ENCODE measurements around the gene SLC30A2.

Gene SLC30A2

DNA sequence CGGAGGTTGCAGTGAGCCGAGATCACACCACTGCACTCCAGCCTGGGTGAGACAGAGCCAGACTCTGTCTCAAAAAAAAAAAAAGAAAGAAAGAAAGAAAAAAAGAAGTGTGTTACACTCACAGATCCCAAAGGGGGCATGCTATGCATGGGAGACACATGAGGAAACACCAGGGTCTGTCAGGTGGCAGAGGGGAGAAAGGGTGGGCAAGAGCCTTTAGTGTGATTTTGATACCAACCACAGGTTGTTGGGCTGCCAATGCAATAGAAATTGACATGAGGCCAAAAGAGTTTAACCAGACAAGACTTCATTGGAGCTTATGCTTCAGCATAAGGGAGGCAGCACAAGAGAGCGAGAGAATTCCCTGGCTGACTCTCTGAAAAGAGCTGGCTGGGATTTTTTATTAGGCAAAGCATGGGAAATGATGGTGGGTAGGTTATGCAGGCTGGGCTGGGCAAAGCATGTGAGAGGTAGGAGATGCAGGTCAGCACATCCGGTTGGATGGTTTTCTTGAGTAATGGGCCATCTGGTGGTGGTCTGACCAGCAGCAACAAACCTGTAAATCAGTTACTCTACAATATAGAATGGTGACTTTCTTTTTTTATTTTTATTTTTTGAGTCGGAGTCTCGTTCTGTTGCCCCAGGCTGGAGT lies 36.0 kb downstream of the SLC30A2 start:
- DNase-seq (ENCODE audit: low read depth): no peak
- H3K4me3 ChIP-seq (ENCODE audit: low read depth, low read length): no peak overlapping the region

DNA sequence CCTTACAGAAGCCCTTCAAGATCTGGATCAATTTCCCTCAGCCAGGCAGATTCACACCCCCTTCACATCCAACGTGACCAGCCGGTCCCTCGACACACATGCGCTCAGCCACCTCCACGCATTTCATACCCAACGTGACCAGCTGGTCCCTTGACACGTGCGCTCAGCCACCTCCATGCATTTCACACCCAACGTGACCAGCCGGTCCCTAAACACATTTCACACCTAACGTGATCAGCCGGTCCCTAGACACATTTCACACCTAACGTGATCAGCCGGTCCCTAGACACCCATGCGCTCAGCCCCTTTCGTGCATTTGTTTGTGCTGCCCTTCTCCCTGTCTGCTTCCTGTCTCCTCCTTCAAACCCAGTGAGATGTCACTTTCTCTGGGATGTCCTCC lies 39.2 kb downstream of the SLC30A2 start:
- no peak overlapping the region for H3K4me3 ChIP-seq (ENCODE audit: low read depth, low read length)
- no peak for DNase-seq (ENCODE audit: low read depth)

- no peak overlapping the region for H3K4me3 ChIP-seq (ENCODE audit: low read depth, low read length)
- DNase-seq (ENCODE audit: low read depth): no peak
Observed at GRCh38 chr1:26005434-26006105, 40.3 kb downstream of the SLC30A2 start.

- DNase-seq (ENCODE audit: low read depth): no peak
- H3K4me3 ChIP-seq (ENCODE audit: low read depth, low read length): no peak overlapping the region
Observed at GRCh38 chr1:26003756-26004155, 42.2 kb downstream of the SLC30A2 start.

- DNase-seq (ENCODE audit: low read depth): no peak
- H3K4me3 ChIP-seq (ENCODE audit: low read depth, low read length): no peak overlapping the region
Observed at GRCh38 chr1:26003262-26003661, 42.7 kb downstream of the SLC30A2 start.

GRCh38 chr1:25999041-25999800 lies 46.7 kb downstream of the SLC30A2 start:
- no peak for DNase-seq (ENCODE audit: low read depth)
- H3K4me3 ChIP-seq (ENCODE audit: low read depth, low read length): no peak overlapping the region

DNA sequence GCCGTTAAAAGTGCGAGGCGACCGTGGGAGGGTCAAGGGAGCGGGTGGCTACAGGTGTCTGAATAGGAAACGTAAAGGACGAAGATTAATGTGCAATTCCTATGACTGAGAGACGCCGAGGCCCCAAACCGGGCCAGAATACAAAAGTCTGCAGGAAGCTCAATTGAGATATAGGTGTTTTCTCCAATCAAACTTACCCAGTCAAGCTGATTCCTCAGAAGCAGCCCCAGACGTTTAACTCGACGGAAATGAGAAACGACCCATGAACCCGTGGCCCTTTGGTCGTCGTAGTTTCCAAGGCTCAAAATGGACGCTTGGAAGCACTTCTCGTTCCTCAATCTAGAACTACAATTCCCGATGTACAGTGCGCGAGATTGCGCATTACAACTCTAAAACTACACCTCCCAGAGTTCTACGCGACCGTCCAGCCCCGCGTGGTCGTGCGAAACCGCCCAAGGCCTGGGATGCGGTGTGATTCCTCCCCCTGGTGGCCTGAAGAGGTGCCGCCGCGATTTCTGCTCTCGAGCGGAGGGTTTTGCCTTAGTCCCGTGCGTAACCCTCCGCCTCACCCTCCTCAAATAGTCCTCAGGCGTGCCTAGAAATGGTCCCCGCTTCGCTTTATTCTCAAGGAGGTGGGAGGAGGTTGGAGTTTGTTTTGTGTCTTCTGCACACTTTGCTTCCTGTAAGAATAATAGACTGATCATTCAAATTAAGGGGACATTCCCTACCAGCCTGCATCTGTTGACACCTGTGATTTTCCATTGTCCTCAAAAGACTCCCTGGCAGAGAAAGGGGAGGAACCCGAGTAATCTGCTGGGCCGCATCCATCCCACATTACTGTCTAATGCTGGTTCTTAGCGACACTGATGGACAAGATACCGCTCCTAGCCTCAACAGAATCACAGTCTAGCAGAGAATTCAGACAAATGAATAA lies 47.8 kb downstream of the SLC30A2 start, which contains the start of gene PAFAH2:
TSS of gene PAFAH2 (minus strand) at position 236 of the 934 bp plus-strand sequence. CDS start 7,247 bp downstream, outside the sequence.
- peak; percentile 98 for DNase-seq (ENCODE audit: low read depth)
- H3K4me3 ChIP-seq (ENCODE audit: low read depth, low read length): peak within 1 kb of the TSS; percentile 69

DNA sequence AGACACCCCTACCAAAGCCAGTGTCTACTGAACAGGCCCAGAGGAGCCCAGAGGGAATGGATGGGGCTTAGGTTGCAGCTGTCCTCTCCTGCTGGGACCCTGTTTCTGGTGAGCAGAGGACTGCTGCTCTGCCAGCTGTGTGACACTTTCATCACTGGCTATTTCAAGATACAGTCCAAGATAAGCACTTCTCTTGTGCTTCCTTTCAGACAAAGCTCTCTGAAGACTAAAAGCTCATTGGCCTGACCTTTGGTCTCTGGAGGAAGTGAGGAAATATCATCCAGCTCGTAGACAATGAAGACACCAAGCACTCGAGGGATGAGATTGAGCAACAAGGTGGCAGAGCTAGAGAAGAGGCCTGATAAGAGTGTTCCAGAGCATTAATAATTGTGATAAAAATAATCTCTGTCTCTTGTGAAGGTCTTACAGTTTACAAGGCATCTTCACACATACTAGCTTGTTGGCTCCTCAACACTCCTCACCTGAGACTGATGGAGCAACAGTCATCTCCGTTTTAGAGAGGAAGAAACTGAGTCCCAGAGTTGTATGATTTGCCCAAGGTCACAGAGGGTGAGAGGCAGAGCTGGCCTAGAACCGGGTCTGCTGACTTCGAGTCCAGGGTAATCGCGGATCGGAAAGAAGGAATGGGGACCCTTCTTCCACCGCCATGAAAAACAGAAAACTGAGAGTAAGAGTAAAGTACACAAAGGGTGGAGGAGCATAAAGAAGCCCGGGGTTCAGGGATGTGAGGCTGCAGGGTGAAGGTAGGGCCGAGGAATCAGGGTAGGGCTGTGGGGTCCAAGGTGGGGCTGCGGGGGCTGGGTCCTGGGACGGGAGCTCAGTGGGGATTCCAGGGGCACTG lies 48.7 kb downstream of the SLC30A2 start:
- peak; percentile 52 for DNase-seq (ENCODE audit: low read depth)
- peak overlapping the region; percentile 69 for H3K4me3 ChIP-seq (ENCODE audit: low read depth, low read length)

DNA sequence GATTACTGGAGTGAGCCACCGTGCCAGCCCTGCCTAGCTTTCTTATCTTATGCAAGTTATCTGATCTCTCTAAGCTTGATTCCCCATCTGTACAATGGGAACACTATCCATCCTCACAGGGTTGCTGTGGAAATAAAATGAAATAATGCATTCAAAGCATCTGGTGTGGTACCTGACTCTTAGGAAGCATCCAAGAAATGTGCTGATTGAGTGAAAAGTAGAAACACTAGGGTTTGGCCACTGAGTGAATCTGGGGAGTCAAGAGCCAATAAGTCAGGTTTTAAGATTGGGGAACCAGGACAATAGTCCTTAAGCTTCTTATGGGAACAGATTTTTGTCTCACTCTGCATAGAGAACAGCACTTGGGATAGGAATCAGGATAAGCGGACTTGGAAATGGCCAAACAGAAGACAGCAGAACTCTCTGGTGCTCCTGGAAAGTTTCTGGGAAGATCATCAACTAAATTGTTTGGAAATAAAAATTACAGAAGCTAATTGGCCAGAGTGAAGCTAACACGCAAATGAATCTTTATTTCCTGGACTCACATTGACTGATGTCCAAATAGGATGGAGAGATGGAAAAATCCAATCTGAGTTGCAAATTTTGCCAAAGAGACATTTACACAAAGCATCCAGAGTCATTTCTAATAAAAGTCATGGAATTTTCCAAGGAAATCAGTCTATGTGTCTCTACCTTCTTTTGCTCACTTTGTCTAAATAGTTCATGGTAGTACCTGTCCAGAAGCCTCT lies 51.3 kb downstream of the SLC30A2 start:
- DNase-seq (ENCODE audit: low read depth): no peak
- no peak overlapping the region for H3K4me3 ChIP-seq (ENCODE audit: low read depth, low read length)

DNA sequence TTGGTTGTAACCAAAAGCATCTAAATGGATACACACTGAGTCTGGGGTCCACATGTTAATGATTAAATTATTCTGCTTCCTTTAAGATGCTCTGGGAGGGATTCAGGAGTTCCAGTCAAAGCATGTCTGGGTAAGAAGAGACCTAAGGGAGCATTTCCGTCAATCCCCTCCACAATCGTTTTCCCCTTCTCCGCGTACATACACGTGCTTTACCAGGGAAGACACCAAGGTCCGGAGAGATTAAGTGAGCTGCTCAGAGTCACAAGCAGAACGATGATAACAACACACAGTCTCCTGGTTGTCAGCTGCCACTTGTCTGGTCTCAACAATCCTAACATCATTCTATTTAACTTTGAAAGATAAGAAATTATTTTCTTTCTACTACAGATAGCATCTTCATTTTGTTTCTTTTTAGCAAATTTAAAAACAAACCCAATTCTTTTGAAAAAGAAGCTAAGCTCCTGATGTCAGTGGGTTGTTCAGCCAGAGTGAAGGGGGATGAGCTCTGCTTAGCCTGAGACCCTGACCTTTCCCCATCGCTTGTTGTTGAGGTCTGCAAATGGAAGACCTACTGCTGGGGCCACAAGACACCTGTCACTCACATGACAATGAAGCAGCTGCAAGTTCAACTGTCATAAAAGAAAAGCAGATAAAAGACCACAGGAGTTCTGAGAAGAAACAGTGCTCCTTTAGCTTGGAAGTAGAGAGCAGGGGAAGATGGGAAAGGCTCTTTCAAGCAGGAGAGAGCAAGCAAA lies 52.5 kb downstream of the SLC30A2 start:
- no peak overlapping the region for H3K4me3 ChIP-seq (ENCODE audit: low read depth, low read length)
- no peak for DNase-seq (ENCODE audit: low read depth)

DNA sequence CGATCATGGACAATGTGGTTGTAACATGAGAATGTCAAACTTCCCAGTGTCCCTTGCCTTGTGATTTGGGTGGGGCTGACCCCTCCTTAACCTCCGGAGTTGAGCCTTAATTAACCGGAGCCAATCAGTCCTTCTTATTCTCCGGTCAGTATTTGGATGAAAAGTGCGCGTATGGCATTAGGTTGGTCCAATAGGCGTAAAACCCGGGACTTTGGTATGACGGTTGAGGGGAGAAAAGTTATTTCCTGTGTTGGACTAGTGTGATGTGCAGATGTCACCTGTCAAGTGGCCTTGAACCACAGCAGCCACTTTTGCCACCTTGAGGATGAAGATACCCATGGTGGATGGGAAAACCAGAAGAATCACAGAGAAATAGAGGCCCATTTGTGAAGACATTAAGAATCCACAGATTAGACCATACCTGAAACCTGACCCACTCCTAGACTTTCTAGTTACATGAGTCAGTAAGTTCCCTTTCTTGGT lies 53.2 kb downstream of the SLC30A2 start:
- no peak for DNase-seq (ENCODE audit: low read depth)
- no peak overlapping the region for H3K4me3 ChIP-seq (ENCODE audit: low read depth, low read length)

DNA sequence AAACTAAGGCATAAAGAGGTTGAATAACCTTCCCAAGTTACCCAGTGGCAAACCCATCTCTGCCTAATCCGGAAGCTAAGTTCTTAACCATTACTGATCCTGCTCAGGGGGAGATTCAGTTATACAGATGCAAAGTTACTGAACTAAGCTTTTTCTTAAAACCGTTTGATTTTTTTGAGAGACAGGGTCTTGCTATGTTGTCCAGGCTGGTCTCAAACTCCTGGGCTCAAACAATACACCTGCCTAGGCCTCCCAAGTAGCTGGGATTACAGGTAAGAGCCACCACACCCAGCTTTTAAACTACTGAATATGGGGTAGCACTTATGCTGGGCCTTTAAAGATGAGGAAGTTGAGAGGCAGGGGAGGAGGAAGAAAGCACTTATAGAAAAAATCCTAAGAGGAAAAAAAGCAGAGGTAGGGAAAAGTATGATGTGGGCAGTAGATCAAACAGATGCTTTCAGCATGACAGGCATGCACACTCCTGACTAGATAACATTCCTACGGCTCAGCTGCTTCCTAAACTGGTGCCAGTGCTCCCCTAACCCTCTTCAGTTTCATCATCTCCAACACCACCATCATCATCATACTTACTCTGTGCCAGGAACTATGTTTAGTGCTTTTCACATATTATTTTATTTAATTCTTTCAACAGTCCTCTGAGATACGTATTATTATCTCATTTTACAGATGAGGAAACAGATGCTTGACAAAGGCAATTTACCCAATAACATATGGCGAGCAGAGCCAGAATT lies 53.8 kb downstream of the SLC30A2 start:
- no peak for DNase-seq (ENCODE audit: low read depth)

DNA sequence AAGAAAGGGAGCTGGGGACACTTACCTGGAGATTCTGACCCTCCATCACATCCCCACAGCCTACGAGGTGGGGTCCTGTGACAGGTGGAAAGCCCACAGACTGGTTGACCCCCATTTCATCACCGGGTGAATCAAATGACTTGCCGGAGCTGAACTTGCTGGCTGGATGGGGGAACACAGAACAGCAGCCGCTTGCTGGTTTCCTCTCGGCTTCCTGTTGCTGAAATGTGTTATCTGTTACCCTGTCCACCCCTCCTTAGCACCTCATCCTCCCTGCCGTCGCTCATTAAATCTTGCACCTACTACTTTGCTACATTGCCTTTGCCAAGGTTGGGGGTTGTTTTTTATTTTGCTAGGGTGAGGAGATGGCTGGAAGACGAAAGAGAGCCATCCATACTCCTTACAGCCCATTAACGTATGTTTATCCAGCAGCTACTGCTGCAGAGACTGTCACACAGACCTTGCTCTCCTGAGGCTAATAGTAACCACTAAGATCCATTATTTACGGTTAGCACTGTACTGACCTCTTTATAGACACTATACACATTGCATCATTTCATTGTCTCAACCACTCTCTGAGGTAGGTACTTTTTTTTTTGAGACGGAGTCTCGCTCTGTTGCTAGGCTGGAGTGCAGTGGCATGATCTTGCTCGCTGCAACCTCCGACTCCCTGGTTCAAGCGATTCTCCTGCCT lies 55.1 kb downstream of the SLC30A2 start:
- H3K4me3 ChIP-seq (ENCODE audit: low read depth, low read length): no peak overlapping the region
- no peak for DNase-seq (ENCODE audit: low read depth)

More for the DNA sequence above, 53.8 kb downstream of the SLC30A2 start:
- H3K4me3 ChIP-seq (ENCODE audit: low read depth, low read length): no peak overlapping the region

DNA sequence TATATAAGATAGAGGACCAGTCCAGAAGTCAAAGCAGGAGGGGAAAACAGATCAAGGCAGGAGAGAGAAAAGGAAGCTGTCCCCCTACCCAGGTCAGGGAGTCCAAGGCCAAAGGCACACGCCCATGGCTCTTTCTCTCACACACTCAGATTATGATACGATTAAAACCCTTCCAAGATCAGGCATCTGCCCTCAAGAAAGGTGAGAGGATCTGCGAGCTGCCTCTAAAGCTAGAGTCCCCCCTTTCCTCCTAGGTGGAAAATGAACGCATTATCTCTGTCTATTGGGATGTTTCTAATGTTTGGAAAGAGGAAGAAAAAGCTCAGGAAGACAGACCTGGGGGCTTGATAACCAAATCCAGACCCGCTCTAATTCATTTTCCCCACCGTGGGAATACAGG lies 55.7 kb downstream of the SLC30A2 start:
- H3K4me3 ChIP-seq (ENCODE audit: low read depth, low read length): no peak overlapping the region
- no peak for DNase-seq (ENCODE audit: low read depth)

DNA sequence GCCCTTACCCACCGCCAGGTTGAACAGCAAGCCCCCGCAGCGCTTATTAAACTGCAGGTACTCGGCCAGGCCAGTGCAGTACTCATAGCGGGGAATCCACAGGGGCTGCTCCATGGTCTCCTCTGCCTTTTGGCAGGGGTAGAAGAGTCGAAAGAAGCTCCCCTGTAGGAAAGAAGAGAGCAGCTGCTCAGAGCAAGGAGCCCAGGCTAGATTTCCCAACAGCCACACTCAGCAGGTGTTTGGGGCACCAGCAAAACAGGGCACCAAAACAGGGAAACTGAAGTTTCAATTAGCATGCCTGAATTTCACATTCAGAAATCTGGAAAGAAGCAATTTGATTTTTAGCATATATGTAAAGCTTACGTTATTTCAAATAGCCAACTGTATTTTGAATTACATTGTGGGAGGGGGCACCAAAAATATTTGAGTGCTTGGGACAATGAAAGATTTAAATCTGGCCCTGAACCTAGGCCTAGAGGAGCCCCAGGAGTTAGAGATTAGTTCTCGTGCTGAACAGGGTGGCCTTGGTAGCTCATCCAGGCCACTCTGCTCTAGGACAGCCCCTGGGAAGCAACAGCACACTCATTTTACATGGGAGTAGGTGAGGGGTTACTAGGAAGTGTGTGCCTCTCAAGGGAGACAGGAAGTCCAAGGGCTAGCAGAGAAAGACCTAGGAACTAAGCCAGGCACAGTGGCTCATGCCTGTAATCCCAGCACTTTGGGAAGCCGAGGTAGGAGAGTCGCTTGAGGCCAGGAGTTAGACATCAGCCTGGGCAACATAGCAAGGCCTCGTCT lies 56.3 kb downstream of the SLC30A2 start:
- no peak for DNase-seq (ENCODE audit: low read depth)
- H3K4me3 ChIP-seq (ENCODE audit: low read depth, low read length): no peak overlapping the region
